Mesodermal cell (in vitro differentiated cells): Measurements from ENCODE around the gene CEP78.
A peak's percentile ranks its signal among the peaks of the same experiment; 100 is the strongest.
"Not testable (repeated sequence)": the region's sequence is repeated elsewhere in the genome, so short reads cannot be mapped to it uniquely, and the experiment has no call there.

ENCODE experiments used
- H3K27ac ChIP-seq: 2 replicates; pipeline ENCODE4 v1.7.0; 2013; ENCODE audit warnings: mild to moderate bottlenecking, low read depth, low read length, moderate library complexity; ENCODE audit not compliant: severe bottlenecking
- H3K36me3 ChIP-seq: 2 replicates; pipeline ENCODE4 v1.7.1; 2013; ENCODE audit warnings: mild to moderate bottlenecking, low read length, moderate library complexity; ENCODE audit not compliant: control insufficient read depth, insufficient read depth
- H3K4me1 ChIP-seq: one replicate; pipeline ENCODE4 v1.7.1; 2013; ENCODE audit warnings: mild to moderate bottlenecking, low read length; ENCODE audit not compliant: insufficient read depth, control insufficient read depth, poor library complexity, severe bottlenecking
- H3K4me3 ChIP-seq: 2 replicates; pipeline ENCODE4 v1.7.0; 2013; ENCODE audit warnings: low read length, control low read depth, mild to moderate bottlenecking; ENCODE audit not compliant: insufficient read depth, poor library complexity, severe bottlenecking; ENCODE audit errors: extremely low read depth
- H3K9me3 ChIP-seq: 2 replicates; pipeline ENCODE4 v1.7.1; 2013; ENCODE audit warnings: mild to moderate bottlenecking, low read length, moderate library complexity; ENCODE audit not compliant: control insufficient read depth
- WGBS, 2 experiments: methylation state at CpG; one replicate each; pipeline ENCODE4 v1.1.5; 2013; ENCODE audit warnings: missing lambda C conversion rate in 2 of 2; ENCODE audit not compliant: insufficient coverage in 2 of 2; 5-methylcytosine and 5-hydroxymethylcytosine counted together

The CEP78 gene

GRCh38 chr9:78209127-78209526, 26.7 kb upstream of the CEP78 start:
- WGBS, 2 experiments: 80 to 100% methylated on average over 1 to 3 of the region's 7 CpGs
- H3K27ac ChIP-seq: no peak overlapping the region
- no peaks in the 10 kb centered on the region for H3K4me1 ChIP-seq
- H3K9me3 ChIP-seq: no peaks in the 10 kb centered on the region
- H3K4me3 ChIP-seq: no peak overlapping the region
- H3K36me3 ChIP-seq: no peaks in the 10 kb centered on the region

GRCh38 chr9:78210841-78211301, 25.0 kb upstream of the CEP78 start:
- no peak overlapping the region for H3K4me3 ChIP-seq
- WGBS, 2 experiments: 96% methylated on average over 3 of the region's 4 CpGs; no CpG with 5 or more reads in 1 of the 2 experiments
- no peaks in the 10 kb centered on the region for H3K9me3 ChIP-seq
- no peak overlapping the region for H3K27ac ChIP-seq
- H3K4me1 ChIP-seq: peaks cover 7% of the 10 kb centered on the region
- H3K36me3 ChIP-seq: no peaks in the 10 kb centered on the region

DNA sequence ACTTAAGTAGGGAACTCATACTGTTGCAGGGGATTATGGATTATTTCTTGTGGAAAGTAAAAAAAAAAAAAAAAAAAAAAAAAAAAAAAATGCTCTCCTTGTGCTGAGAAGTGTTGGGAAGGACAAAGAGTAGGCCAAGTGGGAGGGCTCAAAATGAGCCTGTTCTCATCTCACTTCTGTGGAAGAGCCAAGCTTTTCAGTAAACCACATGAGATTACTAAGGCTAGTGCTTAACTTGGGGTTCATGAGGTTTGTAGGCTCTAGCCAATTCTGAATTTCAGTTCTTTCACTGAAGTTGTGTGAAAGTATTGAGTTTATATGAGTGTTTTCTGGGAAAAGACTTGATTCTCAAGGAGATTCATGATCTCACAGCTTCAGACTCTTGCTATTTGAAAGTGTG, 23.0 kb upstream of the CEP78 start:
- Histone ChIP-seq H3K9me3 (no peaks in the 10 kb centered on the region), H3K27ac (no peak overlapping the region), H3K4me1 (peaks cover 9% of the 10 kb centered on the region), H3K4me3 (no peak overlapping the region), H3K36me3 (no peaks in the 10 kb centered on the region)

DNA sequence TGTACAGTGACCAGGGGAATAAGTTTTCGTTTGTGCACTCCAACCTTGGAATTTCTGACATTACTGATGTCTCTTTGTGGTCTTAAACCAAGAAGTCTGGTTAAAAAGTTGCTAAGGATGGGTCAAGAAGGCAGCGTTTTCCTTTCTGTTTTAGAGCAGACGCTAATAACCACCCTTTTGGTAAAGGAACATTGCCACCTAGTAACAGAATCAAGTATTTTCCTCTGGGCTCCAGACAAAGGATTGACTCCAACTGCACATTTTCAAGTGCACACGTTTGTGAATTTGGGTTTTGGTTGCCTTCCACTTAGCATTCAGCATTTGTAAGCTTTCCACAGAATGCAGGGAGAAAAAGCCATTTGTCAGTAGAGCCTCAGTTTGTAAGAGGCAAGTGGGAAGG, 22.2 kb upstream of the CEP78 start:
- WGBS, 2 experiments: 68 to 77% methylated on average over 3 to 4 of the region's 4 CpGs
- H3K36me3 ChIP-seq: no peaks in the 10 kb centered on the region
- no peaks in the 10 kb centered on the region for H3K9me3 ChIP-seq
- H3K4me1 ChIP-seq: peaks cover 9% of the 10 kb centered on the region
- no peak overlapping the region for H3K27ac ChIP-seq
- H3K4me3 ChIP-seq: no peak overlapping the region

DNA sequence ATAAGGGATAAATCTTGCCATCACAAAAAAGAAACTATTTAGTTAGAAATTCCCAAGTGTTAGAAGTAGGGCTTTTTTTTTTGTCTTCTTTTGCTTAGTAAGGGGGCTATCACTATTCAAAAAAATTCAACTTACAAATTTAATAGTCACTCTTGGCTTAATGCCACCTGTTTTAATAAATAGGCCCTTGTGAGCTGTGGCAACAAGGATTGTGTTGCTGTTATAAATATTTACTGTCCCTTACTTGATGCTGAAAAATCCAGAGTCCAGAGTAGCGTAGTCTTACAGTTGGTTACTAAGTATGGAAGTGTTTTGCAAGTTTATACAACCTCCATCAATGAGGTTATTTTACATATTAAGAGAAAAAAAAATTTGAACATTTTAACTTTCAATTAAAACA, 21.4 kb upstream of the CEP78 start:
- H3K27ac ChIP-seq: no peak overlapping the region
- no CpG with 5 or more reads among the region's 1 CpG for WGBS, 2 experiments

DNA sequence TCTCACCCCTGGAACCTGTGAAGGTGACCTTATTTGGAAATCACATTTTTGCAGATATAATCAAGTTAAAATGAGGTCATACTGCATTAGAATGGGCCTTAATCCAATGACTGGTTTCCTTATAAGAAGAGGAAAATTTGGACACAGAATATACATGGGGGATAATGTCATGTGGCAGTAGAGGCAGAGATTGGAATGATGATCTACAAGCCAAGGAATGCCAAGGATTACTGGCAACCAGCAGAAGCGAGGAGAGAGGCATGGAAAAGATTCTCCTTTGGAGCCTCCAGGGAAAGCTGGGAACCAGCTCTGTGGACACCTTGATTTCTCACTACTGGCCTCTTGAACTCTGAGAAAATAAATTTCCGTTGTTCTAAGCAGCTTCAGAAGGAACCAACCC, 20.2 kb upstream of the CEP78 start:
- 83 to 88% methylated on average over 1 to 2 of the region's 2 CpGs for WGBS, 2 experiments
- Histone ChIP-seq H3K4me3 (no peak overlapping the region), H3K4me1 (peaks cover 9% of the 10 kb centered on the region), H3K27ac (no peak overlapping the region), H3K36me3 (no peaks in the 10 kb centered on the region), H3K9me3 (no peaks in the 10 kb centered on the region)

More for the DNA sequence above, 21.4 kb upstream of the CEP78 start:
- Histone ChIP-seq H3K36me3 (no peaks in the 10 kb centered on the region), H3K4me1 (peaks cover 9% of the 10 kb centered on the region), H3K9me3 (no peaks in the 10 kb centered on the region), H3K4me3 (no peak overlapping the region)

- 93% methylated on average over 7 to 11 of the region's 13 CpGs for WGBS, 2 experiments
- Histone ChIP-seq H3K36me3 (no peaks in the 10 kb centered on the region), H3K4me1 (peaks cover 9% of the 10 kb centered on the region), H3K27ac (no peak overlapping the region), H3K4me3 (no peak overlapping the region), H3K9me3 (no peaks in the 10 kb centered on the region)
Measured at GRCh38 chr9:78218890-78219289, 17.0 kb upstream of the CEP78 start.

GRCh38 chr9:78221425-78221824, 14.4 kb upstream of the CEP78 start:
- Histone ChIP-seq H3K27ac (no peak overlapping the region), H3K4me3 (no peak overlapping the region), H3K36me3 (no peaks in the 10 kb centered on the region), H3K9me3 (no peaks in the 10 kb centered on the region), H3K4me1 (no peaks in the 10 kb centered on the region)
- 80 to 95% methylated on average over 2 of the region's 2 CpGs for WGBS, 2 experiments

DNA sequence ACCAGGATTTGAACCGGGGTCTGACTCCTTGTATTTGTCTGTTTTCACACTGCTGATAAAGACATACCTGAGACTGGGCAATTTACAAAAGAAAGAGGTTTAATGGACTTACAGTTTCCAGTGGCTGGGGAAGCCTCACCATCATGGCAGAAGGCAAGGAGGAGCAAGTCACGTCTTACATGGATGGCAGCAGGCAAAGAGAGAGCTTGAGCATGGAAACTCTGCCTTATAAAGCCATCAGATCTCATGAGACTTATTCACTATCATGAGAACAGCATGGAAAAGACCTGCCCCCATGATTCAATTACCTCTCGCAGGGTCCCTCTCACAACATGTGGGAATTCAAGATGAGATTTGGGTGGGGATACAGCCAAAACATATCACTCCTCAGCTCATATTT, 14.0 kb upstream of the CEP78 start:
- not testable (repeated sequence) for H3K36me3 ChIP-seq, H3K4me1 ChIP-seq, H3K4me3 ChIP-seq, H3K27ac ChIP-seq, H3K9me3 ChIP-seq
- 86 to 100% methylated on average over 1 to 2 of the region's 3 CpGs for WGBS, 2 experiments

DNA sequence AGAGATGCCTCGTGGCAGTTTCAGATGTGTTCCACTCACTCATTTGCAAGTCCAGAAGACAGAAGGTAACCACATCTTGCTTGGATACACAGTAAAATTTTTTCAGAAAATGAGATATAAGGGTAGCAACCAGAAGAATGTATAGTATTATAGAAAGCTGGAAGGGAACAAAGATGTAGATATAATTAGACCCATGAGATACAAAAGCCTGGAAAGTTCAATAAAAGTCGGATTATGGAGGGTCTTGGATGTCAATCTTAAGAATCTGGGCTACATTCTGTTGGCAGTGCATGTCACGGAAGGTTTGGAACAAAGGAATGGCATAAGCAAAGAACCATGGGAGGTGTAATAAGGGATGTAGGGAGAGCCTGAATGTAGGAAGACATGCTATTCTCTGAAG, 5.1 kb upstream of the CEP78 start:
- H3K9me3 ChIP-seq: no peaks in the 10 kb centered on the region
- H3K36me3 ChIP-seq: no peaks in the 10 kb centered on the region
- no peaks in the 10 kb centered on the region for H3K4me1 ChIP-seq
- H3K27ac ChIP-seq: no peak overlapping the region
- H3K4me3 ChIP-seq: no peak overlapping the region
- WGBS, 2 experiments: 58 to 60% methylated on average over 2 of the region's 3 CpGs

GRCh38 chr9:78232471-78232870, 3.4 kb upstream of the CEP78 start:
- not testable (repeated sequence) for H3K4me1 ChIP-seq, H3K4me3 ChIP-seq, H3K9me3 ChIP-seq, H3K27ac ChIP-seq, H3K36me3 ChIP-seq
- 81 to 93% methylated on average over 3 of the region's 5 CpGs for WGBS, 2 experiments

DNA sequence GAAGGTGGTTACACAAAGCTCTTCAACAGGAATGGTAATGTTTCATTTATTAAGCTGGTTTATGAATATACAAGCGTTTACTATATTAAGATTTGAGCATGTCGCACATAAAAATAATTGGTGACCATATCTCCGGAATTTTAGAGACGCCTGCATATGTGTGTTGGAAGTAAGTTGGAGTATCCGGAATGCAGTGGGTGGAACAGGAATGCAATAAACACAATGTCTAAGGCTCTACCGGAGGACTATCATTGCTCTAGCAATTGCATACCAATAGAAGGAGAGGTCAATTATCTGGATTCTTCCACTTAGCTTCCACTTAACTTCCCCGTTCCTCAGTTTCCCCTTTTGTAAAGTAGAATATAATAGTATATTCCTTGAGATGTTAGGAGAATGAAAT, 1.1 kb upstream of the CEP78 start:
- 97 to 98% methylated on average over 5 to 6 of the region's 7 CpGs for WGBS, 2 experiments
- peak overlapping the region; percentile 78 for H3K27ac ChIP-seq
- H3K9me3 ChIP-seq: no peaks in the 10 kb centered on the region
- H3K36me3 ChIP-seq: peaks cover 3% of the 10 kb centered on the region
- peak overlapping the region; percentile 69 for H3K4me3 ChIP-seq
- no peaks in the 10 kb centered on the region for H3K4me1 ChIP-seq
